Esophagus squamous epithelium (tissue), 4 donors: Measurements from ENCODE around the gene PTPRN2.

Source experiments
- POLR2A ChIP-seq, 4 donors: fragments of 450-650 bp; IDR thresholded peaks; one replicate each; pipeline ENCODE4 v1.6.1; 2017; ENCODE audit warnings: antibody characterized with exemption in 4 of 4, mild to moderate bottlenecking in 4 of 4, moderate library complexity in 3 of 4
- TF ChIP-seq, protein P1 (sequence below), 6 experiments: fragments of 450-650 bp in 4 of 6; fragments of 200-600 bp in 2 of 6; sonication (generic) in 2 of 6; IDR thresholded peaks; one replicate each; pipeline ENCODE4 v1.5.1; 2016 to 2019; ENCODE audit warnings: antibody characterized with exemption in 6 of 6, mild to moderate bottlenecking in 4 of 6, moderate library complexity in 4 of 6

DNA sequence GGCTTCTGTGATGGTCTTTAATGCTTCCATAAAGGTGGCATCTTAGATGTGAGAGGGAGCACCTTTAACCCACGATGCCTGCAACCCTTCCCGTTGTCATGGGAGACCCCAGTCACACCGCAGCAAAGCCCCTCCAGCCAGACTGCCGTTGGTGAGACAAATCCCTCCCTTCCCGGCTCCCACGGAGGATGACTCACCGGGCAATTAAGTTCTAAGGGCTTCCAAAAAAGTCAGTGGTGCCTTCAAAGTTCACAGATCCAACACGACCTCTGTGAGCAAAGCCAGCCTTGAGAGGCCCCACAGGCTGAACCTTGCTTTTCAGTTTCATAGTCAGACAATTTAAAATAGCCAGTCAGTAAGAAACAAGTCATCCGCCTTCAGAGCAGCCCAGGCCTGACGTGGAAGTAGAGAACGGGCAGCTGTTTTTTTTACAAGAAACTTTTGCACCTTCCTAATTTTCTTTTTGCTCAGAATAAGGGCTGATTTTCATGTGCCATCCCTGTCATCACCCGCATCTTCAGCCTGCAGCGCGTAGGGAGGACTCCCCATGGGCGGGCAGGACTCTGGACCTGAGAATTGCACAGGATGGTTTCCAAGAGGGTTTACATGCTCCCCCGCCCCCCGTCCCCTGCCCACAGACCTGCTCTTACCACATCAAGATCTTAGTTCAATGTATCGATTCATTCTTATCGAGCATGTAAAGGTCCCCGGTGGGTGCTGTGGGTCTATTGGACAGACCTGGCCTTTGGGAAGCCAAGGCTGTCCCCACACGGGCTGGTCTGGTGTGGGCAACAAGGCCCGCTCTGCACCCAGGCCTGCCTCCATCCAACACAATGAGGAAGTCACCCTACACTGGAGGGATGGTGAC lies 916.9 kb downstream of the PTPRN2 start:
- TF ChIP-seq, protein P1, sequence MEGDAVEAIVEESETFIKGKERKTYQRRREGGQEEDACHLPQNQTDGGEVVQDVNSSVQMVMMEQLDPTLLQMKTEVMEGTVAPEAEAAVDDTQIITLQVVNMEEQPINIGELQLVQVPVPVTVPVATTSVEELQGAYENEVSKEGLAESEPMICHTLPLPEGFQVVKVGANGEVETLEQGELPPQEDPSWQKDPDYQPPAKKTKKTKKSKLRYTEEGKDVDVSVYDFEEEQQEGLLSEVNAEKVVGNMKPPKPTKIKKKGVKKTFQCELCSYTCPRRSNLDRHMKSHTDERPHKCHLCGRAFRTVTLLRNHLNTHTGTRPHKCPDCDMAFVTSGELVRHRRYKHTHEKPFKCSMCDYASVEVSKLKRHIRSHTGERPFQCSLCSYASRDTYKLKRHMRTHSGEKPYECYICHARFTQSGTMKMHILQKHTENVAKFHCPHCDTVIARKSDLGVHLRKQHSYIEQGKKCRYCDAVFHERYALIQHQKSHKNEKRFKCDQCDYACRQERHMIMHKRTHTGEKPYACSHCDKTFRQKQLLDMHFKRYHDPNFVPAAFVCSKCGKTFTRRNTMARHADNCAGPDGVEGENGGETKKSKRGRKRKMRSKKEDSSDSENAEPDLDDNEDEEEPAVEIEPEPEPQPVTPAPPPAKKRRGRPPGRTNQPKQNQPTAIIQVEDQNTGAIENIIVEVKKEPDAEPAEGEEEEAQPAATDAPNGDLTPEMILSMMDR (IDR thresholded peaks at IDR 0.05) = no peak
- no peak for TF ChIP-seq POLR2A (IDR thresholded peaks at IDR 0.05)
